ENCODE data around the gene STIMATE.

DNA sequence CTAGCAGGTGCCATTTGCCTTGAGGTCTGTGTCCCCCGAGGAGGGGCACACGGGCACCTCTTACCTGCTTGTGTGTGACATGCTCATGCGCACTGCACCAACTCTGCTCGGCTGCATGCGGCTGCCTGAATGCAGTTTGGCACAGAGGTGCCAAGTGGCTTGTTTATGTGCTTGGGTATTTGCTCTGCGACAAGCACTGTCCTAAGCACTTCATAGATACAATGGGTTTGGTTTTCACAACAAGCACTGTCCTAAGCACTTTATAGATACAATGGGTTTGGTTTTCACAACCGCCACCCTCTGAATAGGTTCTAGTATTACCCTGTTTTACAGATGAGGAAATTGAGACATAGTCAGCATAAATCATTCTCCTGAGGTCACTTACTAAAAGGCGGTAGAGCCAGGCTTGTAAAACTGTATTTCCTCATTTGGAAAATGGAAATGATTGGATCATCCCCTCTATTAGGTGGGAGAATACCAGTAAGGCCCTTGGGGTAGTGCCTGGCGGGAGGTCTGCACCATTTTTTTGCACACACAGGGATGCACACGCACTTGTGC, 67.4 kb downstream of the STIMATE start:
- TF ChIP-seq ZBTB8A (tag by site-specific recombination; IDR thresholded peaks at IDR 0.05) (no peak), CTCF (tag by site-specific recombination; IDR thresholded peaks at IDR 0.05) (no peak), BCL6B (tag by site-specific recombination; IDR thresholded peaks at IDR 0.05) (no peak), ZBTB1 (tag by site-specific recombination; IDR thresholded peaks at IDR 0.05) (no peak), ZNF335 (tag by site-specific recombination; conservative IDR thresholded peaks at IDR 0.05) (no peak), ATF2 (tag by site-specific recombination; IDR thresholded peaks at IDR 0.05; ENCODE audit: low read depth) (no peak), MEIS1 (CRISPR knock-in tag; IDR thresholded peaks at IDR 0.05; ENCODE audit: borderline replicate concordance) (no peak), ZNF274 (IDR thresholded peaks at IDR 0.05; ENCODE audit: low read length) (no peak), ZNF274 (tag by site-specific recombination; IDR thresholded peaks at IDR 0.05; ENCODE audit: borderline replicate concordance) (no peak), TRIM28 (IDR thresholded peaks at IDR 0.05; ENCODE audit: borderline replicate concordance, low read length) (no peak), ZBTB7A (tag by site-specific recombination; IDR thresholded peaks at IDR 0.05; ENCODE audit: low read depth) (no peak), REPIN1 (tag by site-specific recombination; IDR thresholded peaks at IDR 0.05; ENCODE audit: low read depth) (no peak), ZNF24 (tag by site-specific recombination; IDR thresholded peaks at IDR 0.05) (no peak), ZBTB26 (tag by site-specific recombination; optimal IDR thresholded peaks at IDR 0.05) (no peak)
- TF ChIP-seq, protein P1, sequence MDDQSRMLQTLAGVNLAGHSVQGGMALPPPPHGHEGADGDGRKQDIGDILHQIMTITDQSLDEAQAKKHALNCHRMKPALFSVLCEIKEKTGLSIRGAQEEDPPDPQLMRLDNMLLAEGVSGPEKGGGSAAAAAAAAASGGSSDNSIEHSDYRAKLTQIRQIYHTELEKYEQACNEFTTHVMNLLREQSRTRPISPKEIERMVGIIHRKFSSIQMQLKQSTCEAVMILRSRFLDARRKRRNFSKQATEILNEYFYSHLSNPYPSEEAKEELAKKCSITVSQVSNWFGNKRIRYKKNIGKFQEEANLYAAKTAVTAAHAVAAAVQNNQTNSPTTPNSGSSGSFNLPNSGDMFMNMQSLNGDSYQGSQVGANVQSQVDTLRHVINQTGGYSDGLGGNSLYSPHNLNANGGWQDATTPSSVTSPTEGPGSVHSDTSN (CRISPR knock-in tag; IDR thresholded peaks at IDR 0.05), result no peak

All from HEK293 (cell line).